Skin epidermis (tissue), 12 donors: Measurements from ENCODE around the gene NF1.
"Not testable (repeated sequence)": the region's sequence is repeated elsewhere in the genome, so short reads cannot be mapped to it uniquely, and the experiment has no call there.

Source experiments
- H3K27ac ChIP-seq, 21 experiments: fragments of 200-600 bp; sonication (generic) in 11 of 21; one replicate each; pipeline ENCODE4 v1.5.0; 2020; ENCODE audit warnings: mild to moderate bottlenecking in 3 of 21, inconsistent platforms in 2 of 21, moderate library complexity in 2 of 21
- H3K4me3 ChIP-seq, 7 experiments: fragments of 200-600 bp; sonication (generic) in 2 of 7; one replicate each; pipeline ENCODE4 v1.5.0; 2020; ENCODE audit warnings: inconsistent platforms in 2 of 7, mild to moderate bottlenecking in 2 of 7, moderate library complexity in 1 of 7

Gene NF1

GRCh38 chr17:31314782-31315100 is 220.0 kb downstream of the NF1 start:
- H3K4me3 ChIP-seq: no peak overlapping the region
- H3K27ac ChIP-seq: peak overlapping the region in 13 of 21 experiments; percentile 9 to 96 (median 47)

DNA sequence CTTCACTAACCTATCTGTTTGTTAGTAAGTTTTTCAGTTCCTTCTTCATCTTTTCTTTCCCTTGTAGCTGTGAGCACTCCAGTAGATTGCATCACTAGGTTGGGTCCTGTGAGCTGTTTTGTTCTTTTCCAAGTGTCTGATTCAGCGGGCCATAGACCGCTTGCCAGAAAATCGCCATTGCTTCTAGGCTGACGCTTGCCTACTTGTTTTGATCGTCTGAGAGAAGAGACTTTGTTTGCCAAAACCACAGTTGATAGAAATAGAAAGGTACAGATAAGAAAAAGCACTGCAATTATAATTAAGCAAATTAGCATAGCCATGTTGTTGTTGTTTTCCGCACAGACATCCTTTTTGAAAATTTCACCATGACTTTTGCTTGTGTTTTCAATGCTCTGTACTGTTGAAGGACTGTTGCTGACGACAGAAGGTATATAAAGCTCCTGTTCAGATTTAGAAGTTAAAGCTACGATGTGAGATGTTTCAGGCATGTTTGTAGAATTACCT is 223.6 kb downstream of the NF1 start:
- Histone ChIP-seq H3K27ac (peak overlapping the region in 19 of 21 experiments; percentile 5 to 96 (median 71)), H3K4me3 (peak overlapping the region in 5 of 7 experiments; percentile 10 to 37 (median 14))

DNA sequence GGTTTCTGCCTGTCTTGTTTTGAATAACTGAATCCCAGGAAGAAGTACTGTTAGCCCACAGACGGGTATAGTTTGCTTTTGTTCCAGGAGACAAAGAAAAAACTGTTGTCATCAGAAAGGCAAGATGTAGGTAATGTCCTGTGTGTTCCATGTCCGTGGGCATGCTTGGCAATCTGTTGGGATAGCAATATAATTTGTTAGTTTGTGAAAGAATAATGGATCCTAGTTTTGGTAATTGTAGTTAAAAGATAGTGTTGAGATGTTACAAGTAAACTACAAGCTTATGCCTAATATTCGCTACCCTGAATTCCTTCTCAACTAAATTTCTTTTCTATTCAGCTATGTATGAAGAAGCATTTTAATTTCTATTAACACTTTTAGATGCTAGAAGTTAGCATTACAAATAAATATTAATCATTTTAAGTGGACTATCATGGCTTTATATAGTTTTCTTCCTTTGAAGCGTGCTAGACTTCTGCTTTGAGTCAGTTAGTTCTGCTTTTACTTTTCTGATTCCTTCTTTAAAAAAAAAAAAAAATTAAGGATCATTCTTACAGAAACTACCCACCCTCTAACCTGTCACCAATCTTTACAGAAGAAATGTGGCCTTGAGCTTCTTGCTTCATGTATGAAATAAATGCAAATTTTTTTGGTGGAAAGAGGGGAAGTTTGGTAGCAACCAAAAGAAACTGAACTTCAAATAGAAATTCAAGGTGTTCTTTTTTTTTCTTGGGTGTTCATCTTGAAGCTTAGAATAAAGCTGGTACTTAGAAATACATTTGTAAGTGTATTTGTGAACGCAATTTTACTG is 224.3 kb downstream of the NF1 start:
- Histone ChIP-seq H3K27ac (peak overlapping the region in 19 of 21 experiments; percentile 5 to 96 (median 71)), H3K4me3 (peak overlapping the region in 5 of 7 experiments; percentile 10 to 37 (median 22))

GRCh38 chr17:31320241-31320640 is 225.5 kb downstream of the NF1 start:
- Histone ChIP-seq H3K27ac (peak overlapping the region in 15 of 21 experiments; percentile 6 to 96 (median 75)), H3K4me3 (peak overlapping the region; percentile 11 to 37 (median 29))

DNA sequence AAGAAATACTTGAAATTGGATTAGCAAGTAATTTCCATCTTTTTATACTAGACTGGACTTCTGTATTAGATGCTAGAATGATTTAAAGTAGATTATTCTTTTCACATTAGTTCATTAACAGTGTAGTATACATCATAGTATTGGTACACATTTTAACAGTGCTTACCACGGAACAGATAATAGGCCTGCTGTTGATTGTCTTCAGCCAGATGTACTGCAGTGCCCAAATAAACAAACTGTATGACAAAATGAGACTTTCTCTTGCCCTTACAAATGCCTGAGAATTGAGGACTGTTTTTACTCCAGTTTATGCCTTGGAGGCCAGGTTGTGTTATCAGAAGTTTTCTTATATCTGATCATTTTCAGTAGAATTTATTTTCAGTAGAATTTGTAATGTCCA is 226.0 kb downstream of the NF1 start:
- Histone ChIP-seq H3K4me3 (peak overlapping the region; percentile 11 to 37 (median 29)), H3K27ac (peak overlapping the region in 17 of 21 experiments; percentile 12 to 96 (median 65))

- Histone ChIP-seq H3K4me3 (peak within 1 kb of the TSS; percentile 11 to 37 (median 29)), H3K27ac (peak within 1 kb of the TSS in 17 of 21 experiments; percentile 12 to 96 (median 65))
Observed at GRCh38 chr17:31321481-31321880, 226.7 kb downstream of the NF1 start, which contains the start of gene EVI2A. Gene EVI2A, minus strand, starts transcription at chr17:31321622. Its CDS starts 2,609 bp downstream, at chr17:31319013.

DNA sequence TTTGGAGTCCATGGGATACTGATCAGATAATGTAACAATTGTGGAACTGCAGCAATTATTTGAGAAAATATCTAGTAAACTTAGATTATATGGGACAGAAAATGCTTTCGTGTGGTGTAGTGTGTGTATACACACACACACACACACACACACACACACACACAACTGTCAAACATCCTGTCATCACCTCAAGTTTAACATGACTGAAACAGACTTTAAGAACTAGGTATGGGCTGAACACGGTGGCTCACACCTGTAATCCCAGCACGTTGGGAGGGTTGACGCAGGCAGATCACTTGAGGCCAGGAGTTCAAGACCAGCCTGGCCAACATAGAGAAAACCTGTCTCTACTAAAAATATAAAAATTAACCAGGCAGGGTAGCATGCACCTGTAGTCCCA is 227.2 kb downstream of the NF1 start:
- Histone ChIP-seq H3K4me3 (no peak overlapping the region), H3K27ac (peak overlapping the region in 6 of 21 experiments; percentile 15 to 96 (median 84))

- Histone ChIP-seq H3K4me3 (no peak overlapping the region), H3K27ac (no peak overlapping the region)
Observed at GRCh38 chr17:31323551-31323950, 228.8 kb downstream of the NF1 start.

DNA sequence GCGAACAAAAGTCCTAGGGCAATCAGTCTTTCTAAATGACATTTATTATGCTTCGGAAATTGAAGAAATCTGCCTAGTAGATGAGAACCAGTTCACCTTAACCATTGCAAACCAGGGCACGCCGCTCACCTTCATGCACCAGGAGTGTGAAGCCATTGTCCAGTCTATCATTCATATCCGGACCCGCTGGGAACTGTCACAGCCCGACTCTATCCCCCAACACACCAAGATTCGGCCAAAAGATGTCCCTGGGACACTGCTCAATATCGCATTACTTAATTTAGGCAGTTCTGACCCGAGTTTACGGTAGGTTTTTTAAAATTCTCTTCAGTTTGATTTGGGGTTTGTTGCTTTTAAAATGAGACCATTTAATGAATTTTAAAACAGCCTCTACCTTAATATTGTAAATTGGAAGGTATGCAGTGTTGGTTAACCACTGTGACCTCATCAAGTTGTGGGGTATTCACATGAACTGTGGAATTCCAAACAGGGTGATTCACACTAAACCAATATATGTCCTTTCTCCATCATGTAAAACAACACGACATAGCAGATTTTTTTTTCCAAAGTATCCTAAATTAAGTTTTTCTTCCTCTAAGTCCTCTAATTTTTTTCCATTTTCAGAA is 232.9 kb downstream of the NF1 start:
- peak overlapping the region in 2 of 21 experiments; percentile 3 to 42 for H3K27ac ChIP-seq
- no peak overlapping the region for H3K4me3 ChIP-seq

DNA sequence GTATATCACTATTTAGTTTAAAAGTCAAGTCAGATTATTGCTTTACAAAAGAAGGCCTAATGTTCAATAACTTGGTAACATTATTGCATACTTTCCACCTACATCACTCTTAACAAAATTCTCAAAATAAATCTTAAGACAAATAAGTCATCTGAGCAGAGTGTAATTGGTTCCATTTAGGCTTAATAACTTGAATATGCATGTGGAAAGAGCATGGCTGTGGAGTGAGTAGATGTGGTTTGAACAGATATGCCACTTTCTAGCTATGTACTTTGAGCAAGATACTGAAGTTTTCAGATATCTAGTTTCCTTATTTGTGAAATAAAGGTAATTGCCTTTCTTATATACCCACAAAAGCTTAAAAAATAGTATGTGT is 233.4 kb downstream of the NF1 start:
- H3K27ac ChIP-seq: peak overlapping the region in 2 of 21 experiments; percentile 2 to 36

GRCh38 chr17:31329221-31329620 is 234.4 kb downstream of the NF1 start:
- Histone ChIP-seq H3K4me3 (no peak overlapping the region), H3K27ac (peak overlapping the region in 1 of 21 experiments; percentile 2)

More for the DNA sequence above, 233.4 kb downstream of the NF1 start:
- H3K4me3 ChIP-seq: no peak overlapping the region

DNA sequence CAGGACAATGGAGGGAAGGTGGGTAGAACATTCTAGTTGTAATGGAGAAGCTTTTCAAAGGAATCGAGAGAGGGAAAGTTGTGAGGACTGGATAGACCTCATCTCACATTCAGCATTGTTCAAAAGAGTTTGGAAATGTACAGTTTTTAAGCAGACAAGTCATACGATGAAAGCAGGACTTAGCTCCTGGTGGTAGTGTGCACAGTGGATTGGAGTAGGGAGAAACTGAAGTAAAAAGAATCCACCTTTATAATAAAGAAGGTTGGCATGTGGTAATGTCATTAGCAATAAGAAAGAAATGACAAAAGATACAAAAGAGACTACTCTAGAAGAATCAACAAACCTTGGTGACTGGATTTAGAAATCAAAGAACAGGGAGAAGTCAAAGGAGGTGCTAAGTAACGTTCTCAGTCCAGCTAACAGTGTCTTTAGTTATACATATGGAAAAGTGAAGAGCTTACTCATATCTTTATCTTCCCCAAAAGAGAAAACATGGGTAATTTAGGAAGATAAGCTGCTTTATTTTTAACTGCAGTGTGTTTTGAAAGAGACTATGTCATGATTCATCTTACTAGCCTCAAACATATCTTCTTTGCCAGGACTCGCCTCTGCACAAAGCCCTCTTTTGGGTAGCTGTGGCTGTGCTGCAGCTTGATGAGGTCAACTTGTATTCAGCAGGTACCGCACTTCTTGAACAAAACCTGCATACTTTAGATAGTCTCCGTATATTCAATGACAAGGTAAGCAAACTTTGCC is 245.3 kb downstream of the NF1 start:
- H3K27ac ChIP-seq: peak overlapping the region in 1 of 21 experiments; percentile 22
- H3K4me3 ChIP-seq: no peak overlapping the region

- H3K27ac ChIP-seq, H3K4me3 ChIP-seq: not testable (repeated sequence)
Observed at GRCh38 chr17:31345191-31345747, 250.5 kb downstream of the NF1 start.

DNA sequence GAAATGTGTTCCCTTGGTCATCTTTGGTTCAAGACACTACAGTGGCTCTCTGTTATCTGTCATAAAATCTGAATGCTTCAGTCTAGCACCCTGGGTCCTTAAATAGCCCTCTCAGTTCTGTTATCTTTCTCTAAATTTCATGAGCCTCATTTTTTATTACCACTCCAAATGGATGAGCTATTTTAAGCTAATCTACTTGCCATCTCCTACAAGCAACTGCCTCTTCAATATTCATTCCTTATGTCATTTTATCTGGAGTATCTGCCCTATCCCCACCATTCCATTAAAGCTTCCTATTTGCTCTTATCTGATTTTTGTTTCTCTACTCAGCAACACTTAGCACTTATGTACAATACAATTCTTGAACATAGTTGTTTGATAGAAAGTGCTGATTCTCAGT is 254.7 kb downstream of the NF1 start:
- Histone ChIP-seq H3K27ac (no peak overlapping the region), H3K4me3 (no peak overlapping the region)

DNA sequence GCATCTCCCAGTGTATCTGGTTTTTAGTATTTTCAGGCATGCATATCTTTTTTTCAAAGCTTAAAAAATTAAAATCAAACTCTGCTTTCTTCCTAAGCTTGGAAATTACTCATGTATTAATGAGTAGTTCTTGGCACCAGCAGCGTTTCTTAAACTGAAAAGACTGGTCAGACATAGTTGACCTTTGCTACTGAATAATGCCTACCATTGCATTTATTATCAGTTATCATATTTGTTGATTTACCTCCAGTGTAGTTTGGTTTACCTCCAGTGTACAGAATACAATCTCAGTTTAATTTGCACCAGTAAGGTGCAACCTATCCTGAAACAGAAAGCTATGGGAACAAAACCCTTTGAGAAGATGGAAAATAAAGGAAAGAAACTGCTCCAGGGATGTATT is 261.2 kb downstream of the NF1 start:
- no peak overlapping the region for H3K4me3 ChIP-seq
- H3K27ac ChIP-seq: no peak overlapping the region

DNA sequence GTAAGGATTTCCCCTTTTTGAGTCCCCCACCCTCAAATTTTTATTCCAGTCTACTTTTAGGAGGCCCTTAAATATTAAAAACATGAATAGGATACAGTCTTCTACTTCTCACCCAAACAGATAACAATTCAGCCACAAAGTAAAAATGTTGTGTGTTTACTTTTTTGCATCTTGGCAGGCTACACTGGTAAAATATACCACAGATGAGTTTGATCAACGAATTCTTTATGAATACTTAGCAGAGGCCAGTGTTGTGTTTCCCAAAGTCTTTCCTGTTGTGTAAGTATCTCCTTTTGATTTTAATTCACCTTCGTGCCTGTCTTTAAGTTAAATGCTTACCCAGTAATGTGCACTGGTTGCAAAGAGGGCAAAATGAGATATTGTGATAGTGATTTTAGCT is 262.3 kb downstream of the NF1 start:
- Histone ChIP-seq H3K4me3 (no peak overlapping the region), H3K27ac (no peak overlapping the region)

GRCh38 chr17:31357839-31358394 is 263.1 kb downstream of the NF1 start:
- H3K27ac ChIP-seq: no peak overlapping the region
- no peak overlapping the region for H3K4me3 ChIP-seq

DNA sequence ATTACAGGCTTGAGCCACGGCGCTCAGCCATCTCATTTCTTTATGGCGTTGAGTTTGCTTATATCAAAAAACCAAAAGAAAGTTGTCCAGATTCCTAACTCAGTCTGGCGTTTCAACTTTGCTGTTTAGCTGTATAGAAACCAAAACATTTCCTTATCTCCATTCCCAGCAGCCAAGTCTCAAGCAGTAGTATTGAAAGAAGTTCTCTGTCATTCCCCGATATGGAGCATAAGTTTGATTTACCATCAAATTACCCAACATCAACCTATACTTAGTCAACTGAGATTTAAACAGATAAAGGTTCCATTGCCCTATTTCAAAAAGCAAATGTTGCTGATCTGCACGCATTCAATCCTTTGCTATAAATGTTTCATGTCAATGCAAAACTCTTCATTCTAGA is 269.2 kb downstream of the NF1 start:
- Histone ChIP-seq H3K4me3 (no peak overlapping the region), H3K27ac (no peak overlapping the region)

GRCh38 chr17:31366088-31366487 is 271.3 kb downstream of the NF1 start:
- no peak overlapping the region for H3K27ac ChIP-seq

More at GRCh38 chr17:31366088-31366487, 271.3 kb downstream of the NF1 start:
- no peak overlapping the region for H3K4me3 ChIP-seq
